Activated CD4-positive, alpha-beta T cell treated with anti-CD3 and anti-CD28 coated beads for 4 hours (primary cell): ENCODE data around the gene NR2F1.
"Not testable (repeated sequence)": the region's sequence is repeated elsewhere in the genome, so short reads cannot be mapped to it uniquely, and the experiment has no call there.

Experiments
- DNase-seq, 2 donors: peaks; one replicate each; pipeline ENCODE4 v3.0.0-alpha.2; 2020

NR2F1 gene

DNA sequence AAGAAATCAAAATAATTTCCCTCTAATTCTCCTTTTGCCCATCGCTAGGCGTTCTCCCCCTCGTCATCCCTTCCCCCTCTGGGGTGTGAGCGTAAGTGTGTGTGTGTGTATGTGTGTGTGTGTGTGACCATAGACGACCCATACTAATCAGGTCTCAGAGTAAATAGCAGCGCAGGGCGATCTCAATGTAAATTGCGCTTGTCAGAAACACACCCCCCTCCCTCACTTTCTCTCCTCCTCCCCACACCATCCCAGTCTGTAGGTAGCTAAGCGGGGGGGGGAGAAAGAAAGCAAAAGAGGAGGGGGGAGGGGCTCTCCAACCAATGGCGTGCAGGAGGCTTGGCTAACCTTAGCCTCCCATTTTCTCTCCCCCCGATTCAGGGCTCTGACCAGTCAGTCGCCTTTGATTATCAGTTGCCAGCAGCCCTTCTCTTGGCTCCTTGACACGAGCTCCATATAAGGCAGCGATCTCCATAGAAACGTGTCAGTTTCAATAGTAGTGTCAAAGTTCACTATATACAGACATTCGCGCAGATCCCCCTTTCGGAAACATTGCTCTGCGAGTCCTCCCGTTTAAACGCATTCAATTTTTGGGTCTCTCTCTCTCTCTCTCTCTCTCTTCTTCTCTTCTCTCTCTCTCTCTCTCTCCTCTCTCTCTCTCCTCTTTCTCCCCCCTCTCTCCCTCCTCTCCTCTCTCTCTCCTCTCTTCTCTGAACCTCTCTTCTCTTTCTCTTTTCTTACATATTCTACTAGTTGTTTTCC lies at the start of gene NR2F1:
TSS of gene NR2F1 (plus strand) at position 546 of the 762 bp plus-strand sequence. CDS start 1,802 bp downstream, outside the sequence.
- no peak for DNase-seq

DNA sequence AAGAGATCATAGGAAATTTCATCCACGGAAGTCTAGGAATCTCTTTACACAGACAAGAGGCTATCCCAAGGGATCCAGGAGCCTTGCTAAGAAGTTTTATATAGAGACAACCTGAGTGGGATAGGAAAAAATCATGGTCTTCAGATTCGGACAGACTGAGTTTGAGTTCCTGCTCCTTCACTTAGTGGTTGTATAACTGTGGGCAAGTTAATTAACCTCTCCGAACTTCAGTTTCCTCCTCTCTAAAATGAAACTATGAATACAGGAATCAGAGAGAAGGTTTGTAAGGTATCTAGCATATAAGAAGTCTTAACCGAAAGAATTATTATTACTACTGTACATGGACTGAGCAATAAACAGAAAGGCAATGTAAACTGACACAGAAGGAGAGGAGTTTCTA lies 37.1 kb upstream of the NR2F1 start:
- DNase-seq = no peak

DNA sequence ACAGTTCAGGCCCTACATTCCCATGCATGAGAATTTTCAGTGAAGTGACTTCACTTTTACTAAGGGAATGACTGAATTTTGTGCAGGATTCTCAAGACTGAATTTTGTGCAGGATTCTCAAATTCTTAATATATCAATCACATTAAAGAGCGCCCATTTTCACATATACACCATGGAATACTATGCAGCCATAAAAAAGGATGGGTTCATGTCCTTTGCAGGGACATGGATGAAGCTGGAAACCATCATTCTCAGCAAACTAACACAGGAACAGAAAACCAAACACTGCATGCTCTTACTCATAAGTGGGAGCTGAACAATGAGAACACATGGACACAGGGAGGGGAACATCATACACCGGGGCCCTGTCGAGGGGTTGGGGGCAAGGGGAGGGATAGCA lies 33.4 kb upstream of the NR2F1 start:
- not testable (repeated sequence) for DNase-seq

DNA sequence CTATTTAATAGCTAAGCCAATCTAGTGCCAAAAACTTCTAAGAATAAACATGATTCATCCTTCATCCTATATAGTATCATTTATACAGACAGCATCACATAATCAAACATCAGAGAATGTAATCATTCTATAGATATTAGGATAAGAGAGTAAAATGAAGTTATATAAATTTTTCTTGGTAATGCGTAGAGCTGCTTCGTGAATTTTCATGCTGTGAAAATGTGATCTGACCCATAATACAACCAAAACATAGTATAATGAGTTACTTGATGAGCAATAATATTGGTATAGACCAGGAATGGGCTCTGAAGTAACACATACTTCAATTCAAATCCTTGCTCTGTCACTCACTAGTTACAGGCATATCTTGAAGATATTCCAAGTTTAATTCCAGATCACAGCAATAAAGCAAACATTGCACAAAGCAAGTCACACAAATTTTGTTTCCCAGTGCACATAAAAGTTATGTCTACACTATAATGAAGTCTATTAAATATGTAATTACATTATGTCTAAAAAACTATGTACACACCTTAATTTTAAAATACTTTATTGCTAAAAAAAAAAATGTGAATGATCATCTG lies 25.9 kb upstream of the NR2F1 start:
- DNase-seq = no peak

DNA sequence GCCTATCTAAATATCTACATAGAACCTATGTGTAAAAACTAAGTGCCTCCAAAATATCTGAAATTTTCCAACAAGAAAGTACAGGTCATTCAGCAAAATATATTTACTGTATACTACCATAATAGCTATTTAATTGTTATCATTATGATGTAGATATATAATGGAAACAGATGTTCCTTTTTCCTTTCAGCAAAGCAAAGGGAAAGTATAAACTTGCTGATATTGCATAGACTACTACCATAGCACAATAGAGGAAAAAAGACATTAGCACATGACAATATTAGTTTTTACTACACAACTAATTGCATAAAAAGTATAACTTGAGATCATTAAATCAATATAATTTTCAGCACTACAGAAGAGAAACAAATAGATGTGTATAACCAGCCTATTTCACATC lies 16.9 kb upstream of the NR2F1 start:
- DNase-seq = no peak

DNA sequence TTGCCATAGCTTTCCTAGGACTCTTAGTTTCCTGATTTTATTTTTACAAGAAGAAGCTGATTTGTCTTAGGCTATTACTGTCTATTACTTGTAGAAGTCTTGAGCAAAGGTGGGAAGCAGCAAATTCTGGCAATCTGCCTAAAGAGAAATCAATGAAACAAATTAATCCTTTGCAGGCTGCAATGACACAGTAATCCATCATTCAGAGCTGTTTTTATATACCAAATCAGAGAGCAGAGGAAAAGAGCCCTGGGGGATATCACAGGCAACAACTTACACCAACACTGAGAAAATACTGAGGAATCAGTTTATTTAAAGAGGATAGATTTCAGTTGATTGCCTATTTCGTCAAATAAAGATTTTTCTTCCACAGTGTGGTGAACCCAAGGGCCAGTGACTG lies 15.6 kb upstream of the NR2F1 start:
- DNase-seq = no peak

DNA sequence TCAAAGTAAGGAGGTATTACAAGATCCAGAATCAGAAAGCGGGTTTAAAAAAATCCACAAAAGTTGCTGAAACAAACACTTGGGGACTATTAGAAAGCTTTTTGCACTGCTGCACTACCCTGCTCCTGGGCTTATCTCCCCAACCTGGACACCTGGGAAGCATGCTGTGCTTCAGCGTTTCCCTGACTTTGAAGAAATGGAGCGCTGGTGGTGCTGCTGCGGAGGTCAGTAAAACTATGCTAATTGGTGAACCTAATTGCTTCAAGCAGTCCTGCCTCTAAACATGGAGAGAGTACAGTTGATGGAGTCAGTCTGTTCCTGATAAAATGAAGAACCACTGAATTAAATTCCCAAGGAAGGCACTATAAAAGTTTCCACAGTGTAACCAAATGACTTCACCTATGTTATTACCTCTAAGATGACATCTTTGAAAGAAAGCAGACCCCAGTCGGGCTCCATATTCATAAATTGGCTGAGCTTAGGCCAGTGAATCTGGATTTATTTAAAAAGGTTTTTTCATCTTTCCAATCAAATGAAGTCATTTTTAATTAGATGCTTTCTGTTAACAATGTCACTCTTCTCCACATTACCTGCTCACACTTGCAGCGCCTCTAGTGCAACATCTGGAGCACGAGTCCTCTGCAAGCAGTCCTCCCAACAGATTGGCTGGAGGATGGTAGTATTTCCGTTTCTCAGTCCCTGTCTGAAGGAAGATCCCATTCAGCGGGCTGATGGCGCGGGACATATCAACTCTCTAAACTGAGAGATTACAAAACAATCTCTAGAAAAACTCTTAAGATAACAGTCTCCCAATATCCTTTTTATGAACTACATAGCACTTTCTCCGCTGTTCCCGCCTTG lies 13.5 kb upstream of the NR2F1 start:
- no peak for DNase-seq

DNA sequence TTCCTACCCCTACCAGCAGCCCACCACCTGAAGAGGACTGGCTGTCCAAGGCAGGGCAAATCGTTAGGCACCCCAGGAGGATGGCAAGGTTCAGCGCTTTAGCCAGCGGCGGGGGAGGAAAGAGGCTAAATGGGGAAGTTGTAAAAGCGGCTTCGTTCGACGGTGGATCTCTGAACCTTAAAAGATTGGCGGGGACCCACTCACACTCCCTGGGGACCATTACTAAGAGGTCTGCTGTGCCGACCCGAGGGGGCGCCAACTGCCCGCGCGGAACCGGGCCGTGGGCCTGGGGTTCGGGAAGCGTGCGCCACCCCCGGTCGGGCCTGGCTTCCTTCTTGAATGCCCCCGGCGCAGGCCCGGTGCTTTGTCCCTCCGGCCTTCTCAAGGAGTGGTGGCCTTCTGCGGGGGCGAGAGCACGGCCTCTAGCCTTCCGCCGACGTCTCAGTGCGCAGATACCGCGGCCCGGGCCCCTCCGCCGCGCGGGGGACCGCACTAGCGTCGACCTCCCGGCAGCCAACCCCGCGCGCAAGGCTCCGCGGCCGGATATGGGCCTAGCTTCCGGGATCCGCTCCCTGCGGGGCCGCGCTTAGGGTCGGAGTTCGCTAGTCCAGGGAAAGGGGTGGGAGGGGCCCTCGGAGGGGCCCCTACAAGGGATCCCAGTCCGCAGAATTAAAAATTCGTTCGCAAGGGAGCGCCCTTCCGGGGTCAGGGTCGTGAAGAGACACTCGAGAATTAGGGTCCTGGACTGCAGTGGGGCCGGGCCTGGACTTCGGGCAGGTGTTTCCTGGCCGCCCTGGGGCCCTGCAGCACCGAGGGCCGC lies 12.5 kb upstream of the NR2F1 start:
- no peak for DNase-seq

DNA sequence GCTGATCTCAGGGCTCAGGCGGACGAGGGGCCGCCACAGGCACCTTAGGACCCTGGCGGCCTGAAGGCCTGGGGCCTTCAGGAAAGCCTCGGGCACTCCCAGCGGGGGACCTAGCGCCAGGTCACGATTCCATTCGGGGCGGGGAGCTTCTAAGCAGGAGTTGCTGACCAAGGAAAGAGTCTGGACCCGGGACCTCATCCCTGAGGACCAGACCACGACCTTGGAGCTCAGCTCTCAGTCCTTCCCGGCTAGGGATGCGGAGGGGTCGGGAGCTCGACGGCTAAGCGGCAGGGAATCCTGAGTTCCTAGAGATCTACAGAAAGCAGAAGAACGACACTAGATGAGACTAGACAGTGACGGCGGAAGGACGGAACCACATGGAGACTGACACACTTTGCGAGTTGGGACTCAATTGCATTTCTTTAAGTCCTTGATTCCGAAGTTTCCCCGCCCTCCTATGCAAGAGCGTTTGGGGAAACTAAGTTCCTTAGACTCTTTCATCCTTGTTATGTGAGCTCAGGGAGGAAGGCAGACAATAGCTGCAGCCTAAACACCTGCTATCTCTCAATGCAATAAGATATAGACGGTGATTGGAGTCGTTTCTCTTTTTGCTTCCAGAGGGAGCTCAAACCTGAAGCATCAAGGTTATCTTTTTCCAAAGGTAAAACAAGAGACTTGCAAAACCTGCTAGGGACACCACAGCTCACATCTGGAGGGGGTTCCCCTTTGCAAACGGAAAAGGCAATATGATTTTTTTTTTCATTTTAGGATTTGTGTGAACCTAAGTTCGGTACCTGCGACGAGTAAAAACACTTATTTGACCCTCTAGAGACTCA lies 11.7 kb upstream of the NR2F1 start:
- DNase-seq = no peak

DNA sequence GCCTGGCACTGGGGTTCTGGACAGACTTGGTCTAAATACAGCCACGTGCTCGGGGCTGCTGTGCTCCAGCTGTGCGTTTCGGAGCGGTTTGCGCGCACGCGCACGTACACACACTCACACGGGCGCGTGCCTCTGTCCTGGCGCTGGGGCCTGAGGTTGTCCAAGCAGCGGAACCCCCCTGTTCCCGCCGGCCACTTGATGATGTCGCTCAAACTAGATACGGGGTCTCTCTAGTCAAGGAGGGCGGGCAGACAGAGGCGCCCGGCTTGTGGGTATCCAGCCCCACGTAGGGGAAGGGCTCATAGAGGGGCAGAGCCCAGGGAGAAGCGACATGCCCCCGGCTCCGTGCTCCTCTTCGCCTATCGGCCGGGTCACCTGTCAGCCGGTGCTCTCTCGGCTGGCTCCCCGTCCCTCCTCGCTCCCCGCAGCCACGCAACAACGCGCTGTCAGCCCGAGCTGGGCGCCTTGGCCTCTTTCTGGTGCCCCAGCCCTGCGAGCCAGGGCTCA lies 10.9 kb upstream of the NR2F1 start:
- no peak for DNase-seq

DNA sequence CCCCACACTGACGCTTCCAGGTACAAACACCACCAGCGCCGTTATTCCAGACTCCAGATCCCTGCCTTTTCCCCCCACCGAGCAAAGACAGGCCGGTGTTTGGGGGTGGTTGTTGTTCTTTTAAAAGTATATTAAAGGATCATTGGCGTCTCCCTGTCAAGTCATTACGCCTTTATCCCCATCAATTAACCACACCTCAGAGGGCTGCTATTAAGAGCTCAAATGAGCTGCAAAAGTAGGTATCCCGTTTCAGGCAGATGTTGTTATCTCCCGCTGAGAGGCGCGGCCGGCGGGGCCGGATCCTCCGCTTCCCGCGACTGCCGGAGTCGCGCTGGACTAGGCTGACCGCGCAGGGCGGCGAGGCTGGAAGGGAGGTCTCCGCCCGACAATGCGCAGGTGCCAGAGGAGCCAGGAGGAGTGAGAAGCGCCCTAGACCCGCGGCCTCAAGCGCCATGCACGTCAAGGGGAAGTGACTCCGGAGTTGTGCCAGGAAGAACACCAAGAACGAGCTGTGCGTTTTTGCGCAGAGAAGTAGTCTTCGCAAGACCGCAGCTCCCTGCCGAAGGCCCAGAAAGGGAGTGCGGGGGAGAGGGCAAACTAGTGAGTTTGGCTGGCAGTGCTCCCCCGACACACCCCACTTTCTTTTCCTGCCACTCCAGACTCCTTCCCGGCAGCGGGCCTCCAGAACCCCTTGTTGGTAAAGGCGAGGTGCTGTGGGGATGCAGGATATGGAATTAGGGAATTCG lies 10.2 kb upstream of the NR2F1 start:
- DNase-seq = no peak

DNA sequence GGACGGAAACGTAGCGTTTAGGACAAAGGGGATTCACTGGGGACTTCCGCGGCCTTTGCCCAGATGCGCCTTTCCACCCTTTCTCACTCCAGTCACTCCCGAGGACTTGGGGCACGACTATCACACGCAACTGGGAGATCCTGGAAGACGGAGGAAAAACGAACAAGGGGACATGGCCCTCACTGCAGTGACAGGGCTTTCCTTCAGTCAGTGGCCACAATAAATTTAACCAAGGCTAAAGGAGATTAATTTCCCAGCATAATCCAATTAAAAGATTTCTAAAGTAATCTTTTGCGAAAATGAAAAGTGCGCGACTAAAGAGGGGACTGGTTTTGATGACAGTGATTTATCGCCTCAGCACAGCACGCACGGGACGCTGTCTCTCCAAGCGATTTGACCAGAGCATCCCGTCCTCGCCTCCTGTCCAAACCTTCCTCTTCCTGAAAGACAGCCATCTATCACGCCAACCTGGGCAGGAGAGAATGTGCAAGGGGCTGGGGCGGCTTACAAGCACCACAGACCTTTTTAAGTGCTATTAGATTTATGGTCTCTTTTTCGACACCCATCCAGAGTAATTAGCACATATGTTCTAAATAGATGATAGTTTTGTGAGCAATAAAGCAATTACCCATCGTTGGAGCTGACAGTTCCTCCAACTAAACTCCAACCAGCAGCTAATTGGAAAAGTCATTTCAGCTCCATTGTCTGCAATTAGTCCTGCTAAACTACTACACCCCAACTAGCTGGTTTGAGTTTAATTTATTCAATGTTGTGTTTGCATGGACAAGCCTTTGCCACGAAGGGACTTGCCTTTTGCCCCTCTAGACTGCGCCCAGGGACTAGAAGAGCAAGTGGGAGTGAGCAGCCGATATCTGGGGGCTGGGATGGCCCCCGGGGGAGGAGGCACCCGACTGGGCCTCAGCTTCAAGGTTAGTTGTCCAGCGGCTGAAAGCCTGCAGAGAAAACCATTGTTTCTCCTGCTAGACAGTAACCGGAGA lies 9.4 kb upstream of the NR2F1 start:
- DNase-seq = no peak

DNA sequence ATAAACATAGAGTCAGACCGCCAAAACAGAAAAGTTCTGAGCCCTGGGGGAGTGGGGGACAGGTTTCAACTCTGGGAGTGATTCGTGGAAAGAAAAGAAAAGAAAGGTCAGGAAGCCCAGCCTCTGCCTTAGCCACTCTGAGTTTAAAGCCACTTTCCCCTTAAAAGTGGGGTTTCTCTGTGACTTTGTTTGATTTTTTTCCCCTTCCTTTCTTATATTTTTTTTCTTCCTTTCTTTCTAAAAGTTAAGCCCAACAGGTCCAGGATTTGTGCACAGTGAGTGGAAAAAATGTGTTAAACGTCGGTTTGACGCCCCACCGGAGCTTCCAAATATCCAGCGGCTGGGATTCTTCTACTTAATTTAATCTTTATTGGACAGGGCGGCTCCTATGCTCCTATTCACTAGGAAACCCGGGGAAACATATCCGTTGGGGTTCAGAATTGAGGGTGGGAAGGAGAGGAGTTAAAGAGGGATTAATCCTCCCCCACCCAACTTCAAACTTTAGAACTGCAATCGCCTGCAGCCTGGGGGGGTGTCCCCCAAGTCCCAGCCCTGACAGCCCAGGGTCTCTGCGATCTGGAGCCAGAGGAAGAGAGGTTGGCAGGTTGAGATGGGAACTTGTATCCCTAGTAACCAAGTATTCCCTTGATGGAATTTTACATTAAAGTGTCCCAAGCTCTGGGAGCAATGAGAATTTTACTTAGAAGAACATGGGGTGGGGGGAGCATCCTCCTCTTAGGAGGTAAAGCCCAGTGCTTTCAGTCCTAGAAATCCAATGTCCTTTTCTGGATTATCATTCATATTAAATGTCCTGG lies 8.3 kb upstream of the NR2F1 start:
- no peak for DNase-seq

DNA sequence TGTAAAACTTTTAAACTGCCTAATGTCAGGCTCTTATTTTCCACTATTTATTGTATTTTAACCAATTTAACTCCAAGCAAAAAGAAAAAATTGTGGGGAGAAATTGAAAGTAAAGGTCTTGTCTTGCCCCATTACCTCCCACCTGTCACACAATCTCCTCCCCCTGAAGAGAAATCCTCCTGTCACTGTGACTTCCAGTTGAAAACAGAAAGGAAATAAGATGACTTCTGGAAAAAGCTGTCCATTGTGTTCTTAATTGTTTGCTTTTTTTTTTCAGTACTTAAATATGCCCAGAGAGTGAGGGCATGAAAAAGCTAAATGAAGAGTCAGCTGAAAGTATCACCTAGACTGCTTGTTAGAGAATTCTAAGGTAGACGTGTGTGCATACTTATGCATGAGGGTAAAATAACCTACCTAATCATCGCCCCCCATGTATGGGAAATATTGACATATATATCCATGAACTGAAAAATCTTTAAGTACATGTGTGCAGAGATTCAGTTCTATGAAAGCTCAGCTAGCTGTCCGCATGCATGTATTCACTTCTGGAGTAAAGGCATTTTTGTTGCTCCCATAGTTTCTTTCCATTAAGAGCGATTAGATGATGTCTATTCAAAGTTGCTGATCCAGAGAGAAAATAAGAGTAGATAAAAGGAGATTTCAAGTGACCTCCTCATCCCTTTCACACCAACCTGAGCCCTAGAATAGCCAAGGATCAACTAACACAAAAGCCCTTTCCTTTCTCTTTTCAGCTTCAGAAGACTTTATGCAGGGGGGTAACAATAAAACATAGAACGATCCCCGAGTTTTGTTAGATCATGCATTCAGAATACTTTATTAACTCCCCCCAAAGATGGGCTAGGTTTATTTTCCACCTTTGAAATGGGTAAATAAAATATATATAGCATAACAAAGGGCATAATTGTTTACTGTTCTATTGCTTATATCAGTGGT lies 7.3 kb upstream of the NR2F1 start:
- DNase-seq = no peak

DNA sequence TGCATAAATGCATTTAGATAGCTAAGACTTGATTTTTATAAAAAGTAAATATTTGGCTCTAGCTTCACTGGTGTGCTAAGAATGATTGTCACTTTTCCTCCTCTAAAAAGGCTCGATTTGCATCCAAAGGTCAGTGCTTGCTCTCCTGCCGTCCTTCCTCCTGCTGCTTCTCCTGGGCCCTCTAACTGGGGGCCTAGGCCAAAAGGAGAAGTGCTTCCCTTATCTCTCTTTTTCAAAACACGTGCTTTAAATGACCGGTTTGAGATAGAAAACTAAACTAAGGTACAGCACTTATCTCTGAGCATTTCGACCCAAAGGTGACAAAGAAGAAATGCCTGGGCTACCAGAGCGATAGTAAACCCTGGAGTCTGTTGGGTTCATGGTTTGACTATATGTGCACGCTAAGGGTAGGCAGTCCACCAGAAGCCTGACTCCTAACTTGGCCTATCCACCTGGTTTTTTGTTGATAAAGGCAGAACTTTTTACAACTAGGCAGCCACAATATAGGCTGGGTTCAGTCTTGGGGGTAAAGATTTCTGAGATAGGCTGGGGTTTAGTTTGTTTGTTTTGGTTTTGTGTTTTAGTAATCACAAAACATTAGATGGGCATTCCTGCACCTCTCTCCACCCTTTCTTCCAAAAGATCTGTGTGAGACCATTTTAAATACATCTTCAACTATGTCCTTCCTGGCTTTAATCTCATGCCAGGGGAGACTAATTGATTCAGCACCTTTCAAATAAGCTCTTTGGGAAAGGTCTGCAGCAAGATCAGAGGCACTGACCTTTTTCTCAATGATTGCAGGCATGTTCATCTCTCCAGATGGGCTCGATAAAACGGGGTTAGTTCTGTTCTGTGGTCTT lies 5.8 kb upstream of the NR2F1 start:
- DNase-seq = no peak
